ENCODE data around the gene TRIP11. TPM values are rescaled to one million over a fixed set of nuclear protein-coding genes. Genes with fewer than 3 reads are reported as not detected.

Gene TRIP11
- total RNA-seq, 2 donors from 2014 or later = 39.0 to 40.8 TPM

GRCh38 chr14:91985008-91985407, 54.9 kb downstream of the TRIP11 start:
- Mint-ChIP-seq H3K4me3 (no peak overlapping the region), H3K27ac (no peak overlapping the region), H3K27me3 (ENCODE audit: insufficient read depth) (no peaks in the 10 kb centered on the region), H3K36me3 (ENCODE audit: low read depth) (peaks cover 48% of the 10 kb centered on the region), H3K4me1 (no peaks in the 10 kb centered on the region), H3K9me3 (no peaks in the 10 kb centered on the region)
- Histone ChIP-seq H3K36me3 (ENCODE audit: control insufficient read depth, insufficient read depth, low read length) (peaks cover 55% of the 10 kb centered on the region), H3K4me1 (ENCODE audit: control insufficient read depth, insufficient read depth, low read length) (no peaks in the 10 kb centered on the region), H3K27me3 (ENCODE audit: control insufficient read depth, insufficient read depth, low read length, poor library complexity, severe bottlenecking) (no peaks in the 10 kb centered on the region), H3K4me3 (ENCODE audit: low read length) (no peak overlapping the region), H3K9ac (ENCODE audit: extremely low read depth, low read length, poor library complexity, severe bottlenecking) (no peak overlapping the region), H3K9me3 (ENCODE audit: control insufficient read depth, low read length) (no peaks in the 10 kb centered on the region), H3K27ac (ENCODE audit: low read depth, low read length) (no peak overlapping the region)
- DNase-seq = no peak
- TF ChIP-seq CTCF (conservative IDR thresholded peaks at IDR 0.05) = no peak
- 95 to 100% methylated on average over 3 of the region's 4 CpGs for WGBS, 2 experiments (ENCODE audit: insufficient coverage in 1 of 2, insufficient read length in 1 of 2)

DNA sequence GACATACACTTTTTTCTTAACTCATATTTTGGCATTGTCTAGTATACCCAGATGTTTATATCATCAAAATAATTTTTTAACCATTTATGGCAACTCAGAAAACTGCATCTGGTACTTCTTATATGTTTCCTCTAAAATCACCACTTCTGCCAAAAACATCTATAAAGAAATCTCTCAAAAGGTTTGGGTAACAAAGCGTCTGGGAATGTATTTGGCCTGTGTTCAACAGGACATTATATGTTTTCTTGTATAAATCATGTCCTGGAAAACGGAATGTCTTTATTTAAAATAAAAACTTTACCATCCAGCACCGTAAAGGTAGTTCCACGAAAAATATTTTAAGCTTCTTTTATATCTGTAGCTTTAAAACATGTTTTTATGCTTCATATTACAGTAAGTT, 56.3 kb downstream of the TRIP11 start:
- H3K4me1 Mint-ChIP-seq = no peaks in the 10 kb centered on the region
- TF ChIP-seq CTCF (conservative IDR thresholded peaks at IDR 0.05) = no peak
- H3K9me3 Mint-ChIP-seq = no peaks in the 10 kb centered on the region
- Histone ChIP-seq H3K9ac (ENCODE audit: extremely low read depth, low read length, poor library complexity, severe bottlenecking) (no peak overlapping the region), H3K36me3 (ENCODE audit: control insufficient read depth, insufficient read depth, low read length) (peaks cover 42% of the 10 kb centered on the region), H3K27ac (ENCODE audit: low read depth, low read length) (no peak overlapping the region), H3K4me3 (ENCODE audit: low read length) (no peak overlapping the region), H3K4me1 (ENCODE audit: control insufficient read depth, insufficient read depth, low read length) (no peaks in the 10 kb centered on the region), H3K9me3 (ENCODE audit: control insufficient read depth, low read length) (no peaks in the 10 kb centered on the region), H3K27me3 (ENCODE audit: control insufficient read depth, insufficient read depth, low read length, poor library complexity, severe bottlenecking) (no peaks in the 10 kb centered on the region)
- DNase-seq = no peak
- no peak overlapping the region for H3K4me3 Mint-ChIP-seq
- H3K27ac Mint-ChIP-seq = no peak overlapping the region
- no peaks in the 10 kb centered on the region for H3K27me3 Mint-ChIP-seq (ENCODE audit: insufficient read depth)
- H3K36me3 Mint-ChIP-seq (ENCODE audit: low read depth) = peaks cover 51% of the 10 kb centered on the region
- 93% methylated on average over 2 of the region's 4 CpGs; no CpG with 5 or more reads in 1 of the 2 experiments for whole genome bisulfite sequencing, 2 experiments (ENCODE audit: insufficient coverage in 1 of 2, insufficient read length in 1 of 2)

- H3K27me3 Mint-ChIP-seq (ENCODE audit: insufficient read depth) = no peaks in the 10 kb centered on the region
These were observed 59.7 kb downstream of the TRIP11 start for GRCh38 chr14:91980157-91980556.

More at GRCh38 chr14:91980157-91980556, 59.7 kb downstream of the TRIP11 start:
- H3K4me3 ChIP-seq (ENCODE audit: low read length) = no peak overlapping the region
- no peak overlapping the region for H3K27ac ChIP-seq (ENCODE audit: low read depth, low read length)
- H3K36me3 ChIP-seq (ENCODE audit: control insufficient read depth, insufficient read depth, low read length) = peaks cover 12% of the 10 kb centered on the region
- no peaks in the 10 kb centered on the region for H3K9me3 ChIP-seq (ENCODE audit: control insufficient read depth, low read length)
- no peak overlapping the region for H3K9ac ChIP-seq (ENCODE audit: extremely low read depth, low read length, poor library complexity, severe bottlenecking)
- H3K4me1 ChIP-seq (ENCODE audit: control insufficient read depth, insufficient read depth, low read length) = no peaks in the 10 kb centered on the region
- H3K27ac Mint-ChIP-seq = no peak overlapping the region
- peaks cover 45% of the 10 kb centered on the region for H3K36me3 Mint-ChIP-seq (ENCODE audit: low read depth)
- no peak for TF ChIP-seq CTCF (conservative IDR thresholded peaks at IDR 0.05)
- no peaks in the 10 kb centered on the region for H3K9me3 Mint-ChIP-seq
- no peak for DNase-seq
- no peaks in the 10 kb centered on the region for H3K4me1 Mint-ChIP-seq
- no peaks in the 10 kb centered on the region for H3K27me3 ChIP-seq (ENCODE audit: control insufficient read depth, insufficient read depth, low read length, poor library complexity, severe bottlenecking)
- no peak overlapping the region for H3K4me3 Mint-ChIP-seq

Data from endodermal cell (in vitro differentiated cells).